Measurements from ENCODE around the gene SAMD4B.

The SAMD4B gene

GRCh38 chr19:39356073-39356472 lies 13.9 kb downstream of the SAMD4B start:
- no peak for TF ChIP-seq CTCF (IDR thresholded peaks at IDR 0.05; ENCODE audit: low read depth, low read length, missing control alignments)

DNA sequence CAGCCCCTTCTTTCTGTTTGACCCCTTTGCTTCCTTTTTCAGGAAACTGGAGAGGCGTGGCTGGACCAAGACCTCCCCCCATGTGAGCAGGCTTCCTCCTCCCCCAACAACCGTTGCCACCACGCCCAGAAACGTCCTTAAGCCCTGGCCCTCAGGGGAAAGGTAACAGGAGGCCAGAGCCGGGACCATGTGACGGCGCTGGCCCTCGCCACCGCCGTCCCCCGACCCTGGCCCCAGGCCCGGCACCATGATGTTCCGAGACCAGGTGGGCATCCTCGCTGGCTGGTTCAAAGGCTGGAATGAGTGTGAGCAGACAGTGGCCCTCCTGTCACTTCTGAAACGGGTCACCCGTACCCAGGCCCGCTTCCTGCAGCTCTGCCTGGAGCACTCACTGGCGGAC lies 14.4 kb downstream of the SAMD4B start:
- no peak overlapping the region for H3K4me3 ChIP-seq (ENCODE audit: low read depth, low read length)
- DNase-seq (ENCODE audit: low read depth) = no peak
- TF ChIP-seq CTCF (IDR thresholded peaks at IDR 0.05; ENCODE audit: low read depth, low read length, missing control alignments) = no peak

More at GRCh38 chr19:39356073-39356472, 13.9 kb downstream of the SAMD4B start:
- no peak overlapping the region for H3K4me3 ChIP-seq (ENCODE audit: low read depth, low read length)
- no peak for DNase-seq (ENCODE audit: low read depth)

DNA sequence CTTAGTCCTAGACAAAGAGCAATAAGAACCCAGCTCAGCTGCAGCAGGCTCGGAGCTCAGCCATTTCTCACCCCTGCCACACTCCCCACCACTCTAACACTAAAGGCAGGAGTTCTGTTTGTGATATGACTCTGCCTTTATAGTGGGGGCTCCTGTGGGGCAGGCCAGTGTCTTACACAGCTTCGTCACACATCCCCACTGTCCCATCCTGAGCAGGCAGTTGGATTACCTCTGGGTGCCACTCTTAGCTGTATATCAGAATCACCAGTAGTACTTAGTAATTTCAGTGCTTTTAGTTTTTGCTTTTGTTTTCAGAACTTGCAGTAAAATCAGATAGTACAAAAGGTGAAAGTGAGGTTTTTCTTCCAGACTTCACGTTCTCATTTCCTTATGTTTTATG lies 16.8 kb downstream of the SAMD4B start:
- TF ChIP-seq CTCF (IDR thresholded peaks at IDR 0.05; ENCODE audit: low read depth, low read length, missing control alignments) = no peak
- no peak overlapping the region for H3K4me3 ChIP-seq (ENCODE audit: low read depth, low read length)
- no peak for DNase-seq (ENCODE audit: low read depth)

DNA sequence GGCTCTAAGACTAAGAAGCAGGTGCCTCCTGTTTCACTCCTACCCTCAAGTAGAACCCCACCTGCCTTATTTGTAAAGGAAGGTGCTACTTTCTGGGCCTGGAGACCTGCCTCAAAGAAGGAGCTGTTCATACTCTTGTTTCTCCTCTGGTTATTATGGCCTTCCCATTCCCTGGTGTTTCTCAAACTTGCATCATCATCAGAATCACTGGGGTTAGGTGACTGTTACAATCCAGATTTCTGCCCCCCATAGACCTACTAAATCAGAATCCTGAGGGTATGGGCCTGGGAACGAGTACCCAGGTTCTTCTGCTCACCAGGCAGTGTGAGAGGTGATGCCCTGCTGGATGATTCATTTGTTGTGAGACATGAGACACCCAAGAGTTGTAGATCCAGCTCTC lies 18.4 kb downstream of the SAMD4B start:
- no peak for TF ChIP-seq CTCF (IDR thresholded peaks at IDR 0.05; ENCODE audit: low read depth, low read length, missing control alignments)
- H3K4me3 ChIP-seq (ENCODE audit: low read depth, low read length) = no peak overlapping the region
- DNase-seq (ENCODE audit: low read depth) = no peak

- no peak for TF ChIP-seq CTCF (IDR thresholded peaks at IDR 0.05; ENCODE audit: low read depth, low read length, missing control alignments)
- DNase-seq (ENCODE audit: low read depth) = no peak
- H3K4me3 ChIP-seq (ENCODE audit: low read depth, low read length) = no peak overlapping the region
Measured at GRCh38 chr19:39362682-39363657, 20.7 kb downstream of the SAMD4B start.

GRCh38 chr19:39363901-39364457 lies 21.8 kb downstream of the SAMD4B start:
- TF ChIP-seq CTCF (IDR thresholded peaks at IDR 0.05; ENCODE audit: low read depth, low read length, missing control alignments) = no peak
- no peak for DNase-seq (ENCODE audit: low read depth)

More at GRCh38 chr19:39363901-39364457, 21.8 kb downstream of the SAMD4B start:
- H3K4me3 ChIP-seq (ENCODE audit: low read depth, low read length) = no peak overlapping the region

Data from GM12864 (cell line).